ENCODE data around the gene EMILIN1. TPM values are rescaled to one million over a fixed set of nuclear protein-coding genes. Genes with fewer than 3 reads are reported as not detected.
A peak's percentile ranks its signal among the peaks of the same experiment; 100 is the strongest.
"Not testable (repeated sequence)": the region's sequence is repeated elsewhere in the genome, so short reads cannot be mapped to it uniquely, and the experiment has no call there.

Gene EMILIN1
- total RNA-seq, 2 experiments from 2014 or later, result 1.1 to 1.4 TPM

- H3K9me3 Mint-ChIP-seq (ENCODE audit: insufficient read depth), result no peaks in the 10 kb centered on the region
- POLR2A ChIA-PET, result interaction anchor here (0.6 to 11.6 kb wide), 11 partner anchors 10 to 591 kb away, joined by 3 to 128 read pairs (median 4); partner anchors contain the start of genes AGBL5, KHK, SLC4A1AP and SUPT7L
- DNase-seq, result no peak
Measured at GRCh38 chr2:27071990-27072830, 6.2 kb upstream of the EMILIN1 start.

GRCh38 chr2:27072920-27073319 lies 5.5 kb upstream of the EMILIN1 start:
- ChIA-PET CTCF (interaction anchor here (3.0 to 3.7 kb wide), 4 partner anchors 9 to 111 kb away, joined by 9 to 28 read pairs (median 15); partner anchors contain the start of gene AGBL5), POLR2A (interaction anchor here (0.6 to 11.6 kb wide), 6 partner anchors 9 to 34 kb away, joined by 3 to 128 read pairs (median 8); partner anchors contain the start of genes AGBL5 and KHK)
- DNase-seq, result no peak
- peaks cover 84% of the 10 kb centered on the region for H3K4me1 Mint-ChIP-seq (ENCODE audit: low read depth)
- H3K4me3 Mint-ChIP-seq, result peak overlapping the region; percentile 79
- H3K27me3 Mint-ChIP-seq (ENCODE audit: low read depth), result no peaks in the 10 kb centered on the region
- no peaks in the 10 kb centered on the region for H3K9me3 Mint-ChIP-seq (ENCODE audit: insufficient read depth)
- no peak for ATAC-seq
- H3K27ac Mint-ChIP-seq, result peak overlapping the region; percentile 60
- peaks cover 28% of the 10 kb centered on the region for H3K36me3 Mint-ChIP-seq (ENCODE audit: low read depth)

More at GRCh38 chr2:27071990-27072830, 6.2 kb upstream of the EMILIN1 start:
- ATAC-seq, result no peak
- CTCF ChIA-PET, result interaction anchor here (1.0 to 3.7 kb wide), 9 partner anchors 10 to 231 kb away, joined by 3 to 28 read pairs (median 8); partner anchors contain the start of gene AGBL5
- peak overlapping the region; percentile 84 for H3K27ac Mint-ChIP-seq
- H3K27me3 Mint-ChIP-seq (ENCODE audit: low read depth), result no peaks in the 10 kb centered on the region
- H3K36me3 Mint-ChIP-seq (ENCODE audit: low read depth), result peaks cover 32% of the 10 kb centered on the region
- peak overlapping the region; percentile 79 for H3K4me3 Mint-ChIP-seq
- peaks cover 85% of the 10 kb centered on the region for H3K4me1 Mint-ChIP-seq (ENCODE audit: low read depth)

GRCh38 chr2:27073782-27074181 lies 4.6 kb upstream of the EMILIN1 start:
- no peak for DNase-seq
- ChIA-PET CTCF (interaction anchor here (1.0 to 3.7 kb wide), 7 partner anchors 8 to 118 kb away, joined by 3 to 28 read pairs (median 9); partner anchors contain the start of genes AGBL5 and PREB), POLR2A (interaction anchor here (1.1 to 11.6 kb wide), 4 partner anchors 8 to 20 kb away, joined by 3 to 128 read pairs (median 20); partner anchors contain the start of genes AGBL5 and KHK)
- no peaks in the 10 kb centered on the region for H3K9me3 Mint-ChIP-seq (ENCODE audit: insufficient read depth)
- ATAC-seq, result no peak
- H3K36me3 Mint-ChIP-seq (ENCODE audit: low read depth), result peaks cover 20% of the 10 kb centered on the region
- H3K4me3 Mint-ChIP-seq, result no peak overlapping the region
- peak overlapping the region; percentile 80 for H3K27ac Mint-ChIP-seq
- no peaks in the 10 kb centered on the region for H3K27me3 Mint-ChIP-seq (ENCODE audit: low read depth)
- peaks cover 76% of the 10 kb centered on the region for H3K4me1 Mint-ChIP-seq (ENCODE audit: low read depth)

- ChIA-PET POLR2A (interaction anchor here (1.0 to 11.6 kb wide), 4 partner anchors 11 to 142 kb away, joined by 3 to 128 read pairs (median 4); partner anchors contain the start of genes AGBL5, CAD and KHK), CTCF (interaction anchor here (0.9 to 3.0 kb wide), 5 partner anchors 13 to 116 kb away, joined by 3 to 9 read pairs (median 3); partner anchors contain the start of genes AGBL5 and PREB)
- H3K36me3 Mint-ChIP-seq (ENCODE audit: low read depth), result peaks cover 9% of the 10 kb centered on the region
- DNase-seq (peak; percentile 63), ATAC-seq (no peak)
- no peaks in the 10 kb centered on the region for H3K27me3 Mint-ChIP-seq (ENCODE audit: low read depth)
- no peaks in the 10 kb centered on the region for H3K9me3 Mint-ChIP-seq (ENCODE audit: insufficient read depth)
- peak overlapping the region; percentile 73 for H3K27ac Mint-ChIP-seq
- peak overlapping the region; percentile 15 for H3K4me3 Mint-ChIP-seq
- peaks cover 66% of the 10 kb centered on the region for H3K4me1 Mint-ChIP-seq (ENCODE audit: low read depth)
Measured at GRCh38 chr2:27074738-27075565, 3.5 kb upstream of the EMILIN1 start.

- CTCF ChIA-PET, result interaction anchor here (3.0 kb wide), 1 partner anchor 13 kb away, joined by 9 read pairs; no protein-coding TSS in a partner anchor
- H3K36me3 Mint-ChIP-seq (ENCODE audit: low read depth); H3K27me3 Mint-ChIP-seq (ENCODE audit: low read depth); H3K9me3 Mint-ChIP-seq (ENCODE audit: insufficient read depth); POLR2A ChIA-PET; DNase-seq; ATAC-seq: not testable (repeated sequence)
- H3K4me1 Mint-ChIP-seq (ENCODE audit: low read depth), result peaks cover 64% of the 10 kb centered on the region
- H3K27ac Mint-ChIP-seq, result peak overlapping the region; percentile 73
- H3K4me3 Mint-ChIP-seq, result peak overlapping the region; percentile 2
Measured at GRCh38 chr2:27075566-27075871, 2.9 kb upstream of the EMILIN1 start.

GRCh38 chr2:27076323-27076722 lies 2.1 kb upstream of the EMILIN1 start:
- ATAC-seq (no peak), DNase-seq (no peak)
- no peaks in the 10 kb centered on the region for H3K9me3 Mint-ChIP-seq (ENCODE audit: insufficient read depth)
- H3K27ac Mint-ChIP-seq, result peak overlapping the region; percentile 69
- H3K36me3 Mint-ChIP-seq (ENCODE audit: low read depth), result no peaks in the 10 kb centered on the region
- H3K4me1 Mint-ChIP-seq (ENCODE audit: low read depth), result peaks cover 67% of the 10 kb centered on the region
- ChIA-PET CTCF (interaction anchor here (1.7 kb wide), 1 partner anchor 11 kb away, joined by 9 read pairs; the partner anchor contains the start of gene KHK), POLR2A (no interaction called here)
- no peaks in the 10 kb centered on the region for H3K27me3 Mint-ChIP-seq (ENCODE audit: low read depth)
- no peak overlapping the region for H3K4me3 Mint-ChIP-seq

GRCh38 chr2:27077231-27077630 lies 1.2 kb upstream of the EMILIN1 start:
- ChIA-PET CTCF (interaction anchor here (1.7 kb wide), 1 partner anchor 10 kb away, joined by 9 read pairs; the partner anchor contains the start of gene KHK), POLR2A (no interaction called here)
- Mint-ChIP-seq H3K27ac (peak overlapping the region; percentile 51), H3K4me1 (ENCODE audit: low read depth) (peaks cover 72% of the 10 kb centered on the region), H3K4me3 (no peak overlapping the region), H3K36me3 (ENCODE audit: low read depth) (no peaks in the 10 kb centered on the region), H3K9me3 (ENCODE audit: insufficient read depth) (no peaks in the 10 kb centered on the region), H3K27me3 (ENCODE audit: low read depth) (no peaks in the 10 kb centered on the region)
- ATAC-seq (no peak), DNase-seq (no peak)

- no peak for DNase-seq
- H3K4me3 Mint-ChIP-seq, result no peak overlapping the region
- peaks cover 61% of the 10 kb centered on the region for H3K4me1 Mint-ChIP-seq (ENCODE audit: low read depth)
- no peaks in the 10 kb centered on the region for H3K9me3 Mint-ChIP-seq (ENCODE audit: insufficient read depth)
- ChIA-PET POLR2A (interaction anchor here (4.5 kb wide), 1 partner anchor 7 kb away, joined by 34 read pairs; the partner anchor contains the start of gene OST4), CTCF (no interaction called here)
- ATAC-seq, result no peak
- H3K27ac Mint-ChIP-seq, result peak overlapping the region; percentile 98
- no peaks in the 10 kb centered on the region for H3K36me3 Mint-ChIP-seq (ENCODE audit: low read depth)
- no peaks in the 10 kb centered on the region for H3K27me3 Mint-ChIP-seq (ENCODE audit: low read depth)
Measured at GRCh38 chr2:27079233-27080139, 1.1 kb downstream of the EMILIN1 start.

- POLR2A ChIA-PET, result interaction anchor here (2.2 to 4.5 kb wide), 2 partner anchors 8 to 29 kb away, joined by 16 to 34 read pairs; partner anchors contain the start of genes AGBL5 and OST4
- DNase-seq (no peak), ATAC-seq (no peak)
- H3K9me3 Mint-ChIP-seq (ENCODE audit: insufficient read depth), result no peaks in the 10 kb centered on the region
- H3K27ac Mint-ChIP-seq, result peak overlapping the region; percentile 98
- H3K36me3 Mint-ChIP-seq (ENCODE audit: low read depth), result no peaks in the 10 kb centered on the region
- CTCF ChIA-PET, result interaction anchor here (1.3 to 3.4 kb wide), 2 partner anchors 8 to 31 kb away, joined by 4 to 28 read pairs; partner anchors contain the start of gene OST4
- H3K27me3 Mint-ChIP-seq (ENCODE audit: low read depth), result no peaks in the 10 kb centered on the region
- no peak overlapping the region for H3K4me3 Mint-ChIP-seq
- peaks cover 60% of the 10 kb centered on the region for H3K4me1 Mint-ChIP-seq (ENCODE audit: low read depth)
Measured at GRCh38 chr2:27080140-27080469, 1.7 kb downstream of the EMILIN1 start.

- ChIA-PET POLR2A (interaction anchor here (1.3 to 4.5 kb wide), 3 partner anchors 8 to 30 kb away, joined by 5 to 34 read pairs (median 16); partner anchors contain the start of genes AGBL5 and OST4), CTCF (interaction anchor here (1.0 to 3.4 kb wide), 7 partner anchors 9 to 199 kb away, joined by 3 to 28 read pairs (median 5); partner anchors contain the start of genes AGBL5, OST4 and PREB)
- no peaks in the 10 kb centered on the region for H3K27me3 Mint-ChIP-seq (ENCODE audit: low read depth)
- H3K4me1 Mint-ChIP-seq (ENCODE audit: low read depth), result peaks cover 60% of the 10 kb centered on the region
- H3K36me3 Mint-ChIP-seq (ENCODE audit: low read depth), result no peaks in the 10 kb centered on the region
- DNase-seq (peak; percentile 30), ATAC-seq (no peak)
- H3K9me3 Mint-ChIP-seq (ENCODE audit: insufficient read depth), result no peaks in the 10 kb centered on the region
- peak overlapping the region; percentile 98 for H3K27ac Mint-ChIP-seq
- H3K4me3 Mint-ChIP-seq, result peak overlapping the region; percentile 6
Measured at GRCh38 chr2:27080603-27080936, 2.2 kb downstream of the EMILIN1 start.
